Measurements from ENCODE around the gene MRM1.
"Not testable (repeated sequence)": the region's sequence is repeated elsewhere in the genome, so short reads cannot be mapped to it uniquely, and the experiment has no call there.

MRM1 gene

DNA sequence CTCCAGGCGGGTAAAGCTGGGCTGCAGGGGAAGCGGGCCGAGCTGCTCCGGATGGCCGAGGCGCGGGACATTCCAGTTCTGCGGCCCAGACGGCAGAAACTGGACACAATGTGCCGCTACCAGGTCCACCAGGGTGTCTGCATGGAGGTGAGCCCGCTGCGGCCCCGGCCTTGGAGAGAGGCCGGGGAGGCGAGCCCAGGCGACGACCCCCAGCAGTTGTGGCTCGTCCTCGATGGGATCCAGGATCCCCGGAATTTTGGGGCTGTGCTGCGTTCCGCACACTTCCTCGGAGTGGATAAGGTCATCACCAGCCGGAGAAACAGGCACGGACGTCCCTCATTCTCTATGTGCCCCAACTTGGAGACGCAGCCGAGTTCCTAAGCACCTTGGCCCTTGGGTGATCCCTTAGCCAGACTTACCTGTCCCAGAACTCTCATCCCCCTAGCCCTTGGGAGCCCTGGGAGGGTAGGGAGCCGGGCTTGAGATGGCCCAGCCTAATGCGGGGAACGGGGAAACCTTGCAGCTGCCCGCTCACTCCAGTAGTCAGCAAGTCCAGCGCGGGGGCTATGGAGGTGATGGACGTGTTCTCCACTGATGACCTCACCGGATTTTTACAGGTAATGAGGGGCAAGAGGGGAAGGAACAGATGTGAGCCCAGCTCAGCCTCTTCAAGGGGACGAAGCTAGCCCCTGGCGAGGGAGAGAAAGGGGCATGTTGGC is 806 bp downstream of the MRM1 start:
- no peak for DNase-seq

- DNase-seq, result peak; percentile 58
Measured at GRCh38 chr17:36602924-36603384, 1.6 kb downstream of the MRM1 start.

GRCh38 chr17:36605028-36605427 is 3.6 kb downstream of the MRM1 start:
- not testable (repeated sequence) for DNase-seq

GRCh38 chr17:36608280-36608679 is 6.9 kb downstream of the MRM1 start:
- no peak for DNase-seq

- DNase-seq, result no peak
Measured at GRCh38 chr17:36608794-36609497, 7.6 kb downstream of the MRM1 start.

- no peak for DNase-seq
Measured at GRCh38 chr17:36609498-36609862, 8.1 kb downstream of the MRM1 start.

- DNase-seq, result no peak
Measured at GRCh38 chr17:36610474-36610873, 9.1 kb downstream of the MRM1 start.

DNA sequence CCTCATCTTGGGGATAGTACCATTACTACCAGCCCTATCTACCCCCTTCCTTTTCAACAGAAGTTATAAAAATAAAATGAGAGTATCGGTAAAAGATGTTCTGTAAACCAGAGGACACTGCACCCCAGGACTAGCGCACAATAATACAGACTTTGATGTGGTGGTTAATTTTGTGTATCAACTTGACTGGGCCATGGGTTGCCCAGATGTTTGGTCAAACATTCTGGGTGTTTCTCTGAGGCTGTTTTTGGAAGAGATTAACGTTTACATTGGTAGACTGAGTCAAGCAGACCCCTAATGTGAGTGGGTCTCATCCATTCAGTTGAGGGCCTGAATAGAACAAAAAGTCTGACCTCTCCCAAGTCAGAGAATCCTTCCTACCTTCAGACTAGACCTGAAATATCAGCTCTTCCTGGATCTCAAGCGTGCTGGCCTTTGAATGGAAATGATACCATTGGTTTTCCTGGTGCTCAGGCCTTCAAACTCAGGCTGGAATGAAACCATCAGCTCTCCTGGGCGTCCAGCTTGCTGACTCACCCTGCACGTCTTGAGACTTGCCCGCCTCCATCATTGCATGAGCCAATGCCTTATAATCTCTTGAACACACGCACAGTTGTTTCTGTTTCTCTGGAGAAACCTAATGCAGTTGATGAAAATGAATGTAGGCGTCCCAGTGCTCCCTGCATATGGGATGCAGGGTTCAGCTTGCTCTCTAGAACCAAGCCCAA is 10.1 kb downstream of the MRM1 start:
- no peak for DNase-seq

GRCh38 chr17:36612323-36612722 is 10.9 kb downstream of the MRM1 start:
- no peak for DNase-seq

- DNase-seq, result no peak
Measured at GRCh38 chr17:36613155-36613554, 11.8 kb downstream of the MRM1 start.

DNA sequence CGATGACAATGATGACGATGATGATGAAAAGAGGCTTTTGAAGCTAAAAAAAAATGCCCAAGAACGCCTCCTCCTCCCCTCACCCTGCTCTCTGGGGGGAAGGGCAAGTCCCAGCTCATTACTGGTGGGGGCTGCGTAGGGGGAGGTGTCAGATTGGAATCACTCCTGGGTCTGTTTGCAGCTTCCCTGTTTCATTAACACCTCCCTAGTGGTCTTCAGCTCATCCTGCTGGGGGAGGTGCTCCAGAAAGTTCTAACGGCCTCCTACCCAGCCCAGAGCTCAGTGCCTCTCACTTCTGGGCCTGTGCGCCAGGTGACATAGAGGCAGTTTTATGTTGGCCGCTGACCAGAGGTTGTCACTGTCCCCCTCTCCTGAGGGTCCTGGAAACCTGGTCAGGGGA is 12.7 kb downstream of the MRM1 start:
- no peak for DNase-seq

DNA sequence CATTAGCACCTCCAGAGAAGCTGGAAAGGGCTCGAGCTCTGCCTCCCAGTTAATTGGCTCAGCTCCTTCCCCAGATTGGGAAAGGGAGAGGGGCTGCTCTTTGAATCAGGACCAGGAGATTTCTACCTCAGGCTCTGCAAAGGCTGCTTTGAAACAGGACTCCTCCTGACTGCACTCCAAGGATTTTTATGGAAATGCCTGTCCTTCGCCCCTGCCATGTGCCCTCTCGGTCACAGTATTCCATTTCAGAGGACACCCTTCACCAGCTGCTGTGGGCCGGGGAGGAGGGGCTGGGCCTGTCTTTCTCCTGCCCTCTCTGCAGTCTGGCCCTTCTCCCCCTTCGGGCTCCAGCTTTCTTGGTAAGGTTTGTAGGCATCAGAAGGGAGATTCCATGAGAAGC is 13.6 kb downstream of the MRM1 start:
- DNase-seq, result no peak

DNA sequence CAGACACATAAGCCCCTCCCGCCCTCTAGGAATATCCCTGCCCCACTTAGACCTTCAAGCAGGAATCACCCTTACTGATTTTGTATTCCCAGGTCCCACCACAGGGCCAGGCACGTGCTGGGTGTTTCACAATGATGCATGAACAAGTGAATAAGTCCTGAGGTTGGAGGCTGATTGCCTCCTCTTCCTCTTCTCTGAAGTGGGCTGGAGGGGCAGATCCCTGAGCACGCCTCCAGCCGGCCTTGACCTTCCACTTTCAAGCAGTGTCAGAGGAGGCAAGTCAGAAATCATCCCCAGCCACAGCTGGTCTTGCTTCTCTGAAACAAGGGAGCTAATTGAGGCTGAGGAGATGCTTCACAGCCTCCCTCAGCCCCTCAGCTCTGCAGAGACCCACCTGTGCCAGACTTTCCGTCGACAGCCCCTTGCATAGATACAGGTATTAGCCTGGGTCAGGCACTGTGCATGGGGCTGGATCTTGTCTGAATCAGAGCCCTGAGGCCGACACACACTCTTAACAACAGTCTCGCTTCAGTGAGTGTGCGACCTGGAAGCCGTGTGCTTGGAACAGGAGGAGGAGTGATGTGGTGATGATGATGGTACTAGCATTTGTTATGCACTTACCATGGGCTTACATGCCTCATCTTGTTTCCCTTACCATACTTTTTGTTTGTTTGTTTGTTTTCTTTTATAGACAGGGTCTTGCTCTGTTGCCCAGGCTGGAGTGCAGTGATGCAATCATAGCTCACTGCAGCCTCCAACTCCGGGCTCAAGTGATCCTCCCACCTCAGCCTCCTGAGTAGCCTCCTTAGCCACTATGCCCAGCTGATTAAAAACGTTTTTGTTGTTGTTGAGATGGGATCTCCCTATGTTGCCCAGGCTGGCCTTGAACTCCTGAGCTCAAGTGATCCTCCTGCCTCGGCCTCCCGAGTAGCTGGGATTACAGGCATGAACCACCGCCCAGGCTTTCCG is 15.0 kb downstream of the MRM1 start:
- no peak for DNase-seq

GRCh38 chr17:36617773-36618172 is 16.4 kb downstream of the MRM1 start:
- DNase-seq, result no peak

- no peak for DNase-seq
Measured at GRCh38 chr17:36623281-36623680, 21.9 kb downstream of the MRM1 start.

- no peak for DNase-seq
Measured at GRCh38 chr17:36625188-36625587, 23.8 kb downstream of the MRM1 start.

- DNase-seq, result no peak
Measured at GRCh38 chr17:36627101-36627500, 25.7 kb downstream of the MRM1 start.

GRCh38 chr17:36628576-36628975 is 27.2 kb downstream of the MRM1 start:
- DNase-seq, result no peak

DNA sequence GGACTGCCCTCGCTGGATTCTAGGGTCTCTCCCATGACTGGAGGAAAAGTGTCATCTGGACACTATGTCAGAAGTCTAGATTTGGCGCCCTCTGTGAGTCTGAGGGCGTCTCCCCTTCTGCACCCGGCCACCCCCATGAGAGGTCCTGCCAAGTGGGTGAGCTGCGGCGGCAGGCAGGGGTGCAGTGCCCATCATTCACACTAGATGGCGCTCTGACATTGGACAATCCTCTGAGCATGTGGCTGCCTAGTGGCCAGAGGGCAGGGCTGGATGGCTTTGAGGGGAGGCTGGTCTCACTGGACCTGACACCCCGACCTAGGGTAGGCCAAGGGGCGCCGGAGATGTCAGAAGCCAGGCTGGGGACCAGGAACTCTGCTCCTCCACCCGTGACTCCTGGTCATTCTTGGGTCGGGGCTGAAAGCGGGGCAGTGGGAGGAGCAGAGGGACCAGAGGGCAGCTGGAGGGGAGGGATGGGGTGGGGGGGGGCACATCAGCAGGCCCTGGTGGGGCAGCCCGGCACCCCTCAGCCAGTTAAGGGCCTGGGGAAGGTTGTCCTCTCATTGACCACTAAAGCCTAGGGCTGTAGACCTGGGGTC is 28.0 kb downstream of the MRM1 start:
- peak; percentile 41 for DNase-seq

- DNase-seq, result no peak
Measured at GRCh38 chr17:36629970-36630502, 28.7 kb downstream of the MRM1 start.

DNA sequence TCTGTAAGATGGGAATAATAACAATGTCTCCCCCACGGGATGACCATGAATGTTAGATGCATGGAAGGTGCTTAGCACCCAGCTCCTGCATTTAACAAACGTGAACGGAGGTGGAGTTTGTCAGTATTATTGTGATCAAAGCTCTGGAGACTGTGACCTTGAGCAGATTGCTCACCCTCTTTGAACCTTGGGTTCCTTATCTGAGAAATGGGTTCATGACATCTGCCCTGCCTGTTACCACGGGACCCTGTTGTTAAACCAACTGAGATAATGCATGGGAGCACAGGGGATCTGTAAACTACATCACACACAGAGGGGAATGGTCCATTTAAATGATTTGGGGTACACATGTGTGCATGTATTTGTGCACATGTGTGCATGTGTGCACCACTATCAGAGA is 29.6 kb downstream of the MRM1 start:
- no peak for DNase-seq

All from NK-92 treated with Interleukin-12 subunit alpha and Interleukin-12 subunit beta, amount 100 ng/mL, for 24 hours (cell line).